ENCODE results near the gene ADA.

DNA sequence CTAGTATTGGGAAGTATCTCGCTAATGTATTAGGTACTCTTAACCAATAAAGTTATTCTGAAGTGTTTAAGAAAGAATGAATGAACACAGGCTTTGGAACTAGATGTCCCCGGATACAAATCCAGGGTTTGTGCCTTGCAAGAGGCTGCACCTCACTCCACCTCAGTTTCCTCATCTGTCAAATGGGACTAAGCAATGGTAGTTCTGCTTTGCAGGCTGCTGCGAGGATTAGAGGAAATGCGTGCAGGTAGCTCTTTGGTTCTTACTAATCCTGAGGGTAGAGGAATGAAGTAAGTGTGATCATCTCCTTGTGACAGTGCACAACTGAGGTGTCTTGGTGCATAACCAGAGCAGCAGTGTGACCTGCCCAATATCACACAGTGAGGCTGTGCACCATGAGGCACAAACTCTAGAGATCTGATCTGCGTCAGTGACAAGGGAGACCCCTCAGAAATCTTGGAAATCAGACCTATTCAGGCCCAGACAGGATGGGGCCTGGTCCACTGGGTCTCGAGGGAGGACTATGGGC, 26.7 kb downstream of the ADA start:
- TF ChIP-seq RAD21 (IDR thresholded peaks at IDR 0.05; ENCODE audit: low read length) (no peak), CTCF (conservative IDR thresholded peaks at IDR 0.05; ENCODE audit: low read depth, low read length) (no peak), POLR2A (IDR thresholded peaks at IDR 0.05; ENCODE audit: low read depth, low read length) (no peak), BHLHE40 (IDR thresholded peaks at IDR 0.05; ENCODE audit: low read depth, low read length) (no peak), NFE2L2 (IDR thresholded peaks at IDR 0.05; ENCODE audit: low read depth, low read length) (no peak), ELK1 (IDR thresholded peaks at IDR 0.05; ENCODE audit: borderline replicate concordance, low read depth, low read length) (no peak)
